Amygdala (tissue), 56 donors: ENCODE results near the gene CDKN2A.

ENCODE experiments used
- DNase-seq, 56 donors: peaks; one replicate each; lab custom pipeline; 2025; lab: John Stamatoyannopoulos, UW

The CDKN2A gene

GRCh38 chr9:22008384-22008716 is 14.2 kb upstream of the CDKN2A start:
- no peak for DNase-seq

- no peak for DNase-seq
These were observed 11.8 kb upstream of the CDKN2A start for GRCh38 chr9:22005702-22006606.

GRCh38 chr9:22005021-22005701 is 11.0 kb upstream of the CDKN2A start:
- DNase-seq = no peak

- DNase-seq = no peak
These were observed 7.8 kb upstream of the CDKN2A start for GRCh38 chr9:22002038-22002437.

- DNase-seq = no peak
These were observed 3.8 kb upstream of the CDKN2A start for GRCh38 chr9:21998026-21998425.

- DNase-seq = no peak
These were observed 3.3 kb upstream of the CDKN2A start for GRCh38 chr9:21997480-21997879.

GRCh38 chr9:21996858-21997257 is 2.7 kb upstream of the CDKN2A start:
- DNase-seq = no peak

GRCh38 chr9:21996438-21996837 is 2.2 kb upstream of the CDKN2A start:
- DNase-seq = no peak

GRCh38 chr9:21995666-21996398 is 1.6 kb upstream of the CDKN2A start:
- DNase-seq = peak in 12 of 56 donors; percentile 7 to 56 (median 34)

GRCh38 chr9:21995006-21995665 is 944 bp upstream of the CDKN2A start:
- peak in 28 of 56 donors; percentile 16 to 68 (median 42) for DNase-seq

GRCh38 chr9:21994556-21995005 is 389 bp upstream of the CDKN2A start, which contains the start of gene CDKN2B-AS1:
TSS of gene CDKN2B-AS1 (plus strand) at chr9:21994791.
- DNase-seq = peak in 26 of 56 donors; percentile 12 to 65 (median 38)

GRCh38 chr9:21993007-21993406 is 1.2 kb downstream of the CDKN2A start:
- DNase-seq = no peak

- no peak for DNase-seq
These were observed 2.9 kb downstream of the CDKN2A start for GRCh38 chr9:21991072-21991959.

GRCh38 chr9:21989440-21990189 is 4.6 kb downstream of the CDKN2A start:
- DNase-seq = no peak

GRCh38 chr9:21988056-21988990 is 5.9 kb downstream of the CDKN2A start:
- DNase-seq = no peak

- no peak for DNase-seq
These were observed 8.1 kb downstream of the CDKN2A start for GRCh38 chr9:21985964-21986667.

- DNase-seq = no peak
These were observed 10.1 kb downstream of the CDKN2A start for GRCh38 chr9:21984101-21984500.
